ENCODE data around the gene KCNH3.

The KCNH3 gene

DNA sequence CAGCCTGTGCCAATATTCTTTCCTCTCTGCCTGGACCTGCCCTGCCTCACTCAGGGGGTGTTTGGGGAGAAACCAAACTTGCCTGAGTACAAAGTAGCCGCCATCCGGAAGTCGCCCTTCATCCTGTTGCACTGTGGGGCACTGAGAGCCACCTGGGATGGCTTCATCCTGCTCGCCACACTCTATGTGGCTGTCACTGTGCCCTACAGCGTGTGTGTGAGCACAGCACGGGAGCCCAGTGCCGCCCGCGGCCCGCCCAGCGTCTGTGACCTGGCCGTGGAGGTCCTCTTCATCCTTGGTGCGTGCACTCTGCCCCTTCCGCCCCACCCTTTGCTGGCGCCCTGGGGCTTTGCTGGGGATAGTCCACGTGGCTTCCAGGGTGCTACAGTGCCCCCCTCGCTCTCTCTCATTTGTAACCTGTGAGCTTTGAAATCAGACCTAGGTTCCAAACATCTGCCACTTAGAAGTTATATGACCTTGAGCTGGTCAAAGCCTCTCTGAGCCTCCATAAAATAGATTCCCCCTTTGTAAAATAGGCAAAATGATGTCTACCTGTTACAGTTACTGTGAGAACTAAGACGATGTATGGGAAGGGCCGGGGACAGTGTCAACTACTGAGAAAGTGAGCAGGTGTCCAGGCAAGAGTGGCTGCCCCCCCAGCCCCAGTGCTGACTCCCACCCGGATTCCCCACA, 4.5 kb downstream of the KCNH3 start:
- no peak for DNase-seq (ENCODE audit: low read depth in 2 of 3, low spot score in 2 of 3)

DNA sequence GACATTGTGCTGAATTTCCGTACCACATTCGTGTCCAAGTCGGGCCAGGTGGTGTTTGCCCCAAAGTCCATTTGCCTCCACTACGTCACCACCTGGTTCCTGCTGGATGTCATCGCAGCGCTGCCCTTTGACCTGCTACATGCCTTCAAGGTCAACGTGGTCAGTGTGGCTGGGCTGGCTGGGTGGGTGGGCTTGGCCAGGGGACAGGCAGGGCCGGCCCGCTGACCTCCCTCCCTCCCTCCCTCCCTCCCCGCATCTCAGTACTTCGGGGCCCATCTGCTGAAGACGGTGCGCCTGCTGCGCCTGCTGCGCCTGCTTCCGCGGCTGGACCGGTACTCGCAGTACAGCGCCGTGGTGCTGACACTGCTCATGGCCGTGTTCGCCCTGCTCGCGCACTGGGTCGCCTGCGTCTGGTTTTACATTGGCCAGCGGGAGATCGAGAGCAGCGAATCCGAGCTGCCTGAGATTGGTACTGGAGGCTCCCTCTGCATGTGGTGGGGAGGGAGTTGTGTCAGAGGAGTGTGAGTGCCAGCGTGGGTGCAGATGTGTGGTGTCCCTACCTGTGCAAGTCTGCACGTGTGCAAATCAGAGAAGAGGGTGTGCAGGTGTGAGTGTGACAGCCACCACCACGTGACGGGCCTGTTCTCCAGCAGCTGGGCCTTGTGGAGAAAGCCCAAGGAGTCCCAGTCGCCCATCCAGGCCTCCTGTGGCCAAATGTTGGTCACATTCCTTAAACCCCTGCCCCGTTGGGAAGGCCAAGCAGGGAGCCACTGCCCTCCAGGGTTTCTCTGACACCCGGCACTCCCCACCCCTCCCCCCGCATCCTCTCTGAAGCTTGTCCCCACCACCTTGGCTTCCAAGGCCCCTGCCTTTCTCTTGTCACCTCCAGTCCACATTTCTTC, 5.3 kb downstream of the KCNH3 start:
- no peak for DNase-seq (ENCODE audit: low read depth in 2 of 3, low spot score in 2 of 3)

DNA sequence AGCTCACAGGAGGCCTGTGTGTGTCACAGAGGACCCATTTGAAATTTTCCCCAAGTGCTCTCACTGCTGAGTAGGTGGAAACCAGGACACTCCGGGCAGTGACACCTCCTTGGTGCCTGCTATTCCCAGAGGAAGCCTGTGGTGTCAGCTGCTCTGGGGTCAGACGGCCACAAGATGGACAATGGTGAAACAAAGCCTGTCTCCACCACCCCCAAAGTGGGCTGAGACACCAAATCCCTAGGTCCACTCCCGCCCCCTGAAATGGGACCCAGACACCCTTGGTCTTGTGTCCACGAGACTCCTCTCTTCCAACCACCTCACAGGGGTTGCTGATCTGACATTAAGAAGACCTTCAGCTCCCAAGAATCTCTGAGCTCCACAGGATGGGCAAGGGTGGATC, 7.0 kb downstream of the KCNH3 start:
- no peak for DNase-seq (ENCODE audit: low read depth in 2 of 3, low spot score in 2 of 3)

DNA sequence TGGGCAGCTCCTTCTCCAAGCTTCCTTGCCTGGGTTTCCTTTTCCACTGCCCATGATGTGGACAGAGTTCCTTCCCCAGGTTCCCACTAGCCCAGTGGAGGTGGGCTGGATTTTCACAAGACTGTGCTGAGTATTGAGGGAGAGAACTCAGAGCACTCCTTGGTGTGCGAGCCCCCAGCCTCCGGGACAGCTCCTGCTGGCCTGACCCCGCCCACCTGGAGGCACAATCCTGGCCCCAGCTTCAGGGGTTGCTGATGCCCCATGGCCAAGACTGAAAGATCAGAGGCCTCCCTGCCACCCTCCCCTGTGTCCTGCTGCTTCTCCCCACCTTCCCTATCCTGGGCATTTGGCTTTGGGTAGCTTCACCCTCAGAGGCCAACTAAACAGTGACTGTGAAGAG, 7.7 kb downstream of the KCNH3 start:
- DNase-seq (ENCODE audit: low read depth in 2 of 3, low spot score in 2 of 3), result no peak

DNA sequence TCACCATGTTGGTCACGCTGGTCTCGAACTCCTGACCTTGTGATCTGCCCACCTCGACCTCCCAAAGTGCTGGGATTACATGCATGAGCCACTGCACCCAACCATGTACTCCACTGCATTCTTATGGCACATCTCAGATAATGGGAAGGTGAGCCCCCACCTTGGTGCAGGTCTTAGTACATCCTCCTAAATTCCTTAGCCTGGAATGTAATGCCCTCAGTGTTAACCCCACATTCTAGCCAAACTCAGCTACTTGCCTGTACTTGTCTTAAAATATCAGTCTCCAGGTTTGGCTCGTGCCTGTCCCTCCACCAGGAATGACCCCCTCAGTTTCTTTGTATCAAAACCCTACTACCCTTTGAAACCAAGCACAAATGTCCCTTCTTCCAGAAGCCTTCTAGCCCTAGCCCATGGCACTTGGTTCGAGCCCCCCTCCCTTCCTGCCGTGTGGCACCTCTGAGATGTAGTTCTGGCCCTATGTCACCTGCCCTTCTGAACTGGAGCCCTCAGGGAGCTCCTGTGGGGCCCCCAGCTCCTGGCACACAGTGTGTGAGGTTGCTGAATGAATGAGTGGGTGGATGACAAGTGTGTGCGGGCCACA, 8.4 kb downstream of the KCNH3 start:
- DNase-seq (ENCODE audit: low read depth in 2 of 3, low spot score in 2 of 3), result no peak

DNA sequence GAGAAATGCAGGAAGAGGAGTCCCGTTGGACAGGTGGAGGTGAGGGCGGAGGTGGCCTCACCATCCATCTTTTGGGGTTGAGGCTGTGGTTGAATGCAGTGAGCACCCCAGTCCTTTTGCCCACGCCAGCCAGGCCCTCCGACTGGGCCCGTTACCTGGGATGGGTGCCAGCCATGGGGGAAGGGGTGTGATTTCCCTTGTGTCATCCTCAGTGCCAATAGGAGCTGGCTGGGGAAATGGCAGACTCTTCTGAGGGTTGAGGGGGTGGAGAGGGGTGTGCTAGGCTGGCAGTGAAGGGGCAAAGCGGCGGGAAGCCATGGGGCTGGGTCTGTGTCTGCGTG, 9.6 kb downstream of the KCNH3 start:
- no peak for DNase-seq (ENCODE audit: low read depth in 2 of 3, low spot score in 2 of 3)

DNA sequence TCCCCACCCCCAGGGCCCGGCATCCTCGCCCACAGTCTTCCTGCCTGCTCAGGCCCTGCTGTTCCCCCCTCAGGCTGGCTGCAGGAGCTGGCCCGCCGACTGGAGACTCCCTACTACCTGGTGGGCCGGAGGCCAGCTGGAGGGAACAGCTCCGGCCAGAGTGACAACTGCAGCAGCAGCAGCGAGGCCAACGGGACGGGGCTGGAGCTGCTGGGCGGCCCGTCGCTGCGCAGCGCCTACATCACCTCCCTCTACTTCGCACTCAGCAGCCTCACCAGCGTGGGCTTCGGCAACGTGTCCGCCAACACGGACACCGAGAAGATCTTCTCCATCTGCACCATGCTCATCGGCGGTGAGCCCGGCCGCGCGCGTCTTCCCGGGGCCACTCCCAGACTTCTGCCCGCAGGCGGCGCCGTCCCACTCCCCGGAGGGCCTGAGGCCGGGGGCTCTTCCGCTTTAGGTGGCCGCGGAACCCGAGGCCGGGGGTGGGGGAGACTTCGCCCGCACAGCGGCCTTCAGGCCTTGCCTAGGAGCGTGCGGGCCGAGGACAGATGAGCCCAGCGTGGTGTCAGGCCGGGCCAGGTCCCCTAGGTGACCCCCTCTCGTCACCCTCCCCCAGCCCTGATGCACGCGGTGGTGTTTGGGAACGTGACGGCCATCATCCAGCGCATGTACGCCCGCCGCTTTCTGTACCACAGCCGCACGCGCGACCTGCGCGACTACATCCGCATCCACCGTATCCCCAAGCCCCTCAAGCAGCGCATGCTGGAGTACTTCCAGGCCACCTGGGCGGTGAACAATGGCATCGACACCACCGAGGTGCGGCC, 10.2 kb downstream of the KCNH3 start:
- DNase-seq (ENCODE audit: low read depth in 2 of 3, low spot score in 2 of 3), result no peak

DNA sequence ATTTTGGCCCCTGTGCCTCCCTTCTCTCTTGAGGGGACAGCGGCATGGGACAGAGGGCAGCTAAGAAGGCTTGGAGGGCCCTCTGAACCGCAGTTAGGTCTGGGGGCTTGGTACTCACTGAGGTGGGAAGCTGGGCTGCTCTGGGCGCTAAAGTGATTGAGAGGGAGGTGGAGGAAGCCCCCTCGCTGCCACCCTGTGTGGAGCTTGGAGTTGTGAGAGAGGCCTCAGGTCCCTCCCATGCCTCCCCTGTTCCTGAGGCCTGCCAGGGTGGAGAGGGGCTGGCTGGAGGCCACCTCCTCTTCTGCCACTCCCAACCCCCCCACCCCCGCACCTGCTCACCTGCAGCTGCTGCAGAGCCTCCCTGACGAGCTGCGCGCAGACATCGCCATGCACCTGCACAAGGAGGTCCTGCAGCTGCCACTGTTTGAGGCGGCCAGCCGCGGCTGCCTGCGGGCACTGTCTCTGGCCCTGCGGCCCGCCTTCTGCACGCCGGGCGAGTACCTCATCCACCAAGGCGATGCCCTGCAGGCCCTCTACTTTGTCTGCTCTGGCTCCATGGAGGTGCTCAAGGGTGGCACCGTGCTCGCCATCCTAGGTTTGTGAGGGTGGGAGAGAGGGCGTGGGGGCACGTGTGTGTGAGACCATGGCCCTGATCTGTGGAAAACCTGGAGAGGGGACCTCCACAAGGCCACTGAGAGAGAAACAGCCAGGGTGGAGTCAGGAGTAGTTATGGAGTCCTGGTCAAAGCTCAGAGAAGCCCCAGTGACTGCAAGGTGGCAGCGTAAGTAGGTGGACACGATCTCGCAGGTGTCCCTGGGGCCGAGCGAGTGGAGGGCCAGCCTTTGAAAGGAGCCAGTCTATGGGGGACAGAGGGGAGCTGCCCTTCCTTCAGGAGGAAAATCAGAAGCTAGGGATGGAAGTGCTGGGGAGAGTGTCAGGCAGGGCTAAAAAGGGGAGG, 11.2 kb downstream of the KCNH3 start:
- DNase-seq (ENCODE audit: low read depth in 2 of 3, low spot score in 2 of 3), result no peak

DNA sequence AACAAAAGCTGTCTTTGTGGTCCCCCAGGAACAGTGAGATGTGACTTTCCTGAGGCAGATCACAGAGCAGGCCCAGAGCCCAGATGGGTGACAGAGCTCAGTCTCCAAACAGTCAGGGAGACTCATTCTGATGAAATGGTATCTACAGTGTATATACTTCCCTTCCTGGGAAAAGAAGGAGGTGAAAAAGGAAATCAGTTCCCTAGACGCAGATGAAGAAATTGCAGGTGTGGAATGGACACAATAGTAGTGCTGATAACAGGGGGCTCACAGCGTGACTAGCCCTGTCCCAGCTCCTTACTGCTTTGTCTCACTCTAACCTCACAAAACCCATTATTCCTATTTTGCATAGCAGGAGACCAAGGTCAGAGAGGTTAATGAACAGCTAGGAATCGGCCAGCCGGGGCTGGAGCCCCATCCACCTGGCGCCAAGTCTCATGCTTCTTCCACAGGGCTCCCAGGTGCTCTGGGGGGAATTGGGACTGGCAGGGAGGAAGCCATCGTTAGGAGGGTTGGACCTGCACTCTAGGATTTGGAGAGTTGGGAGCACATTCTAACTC, 11.9 kb downstream of the KCNH3 start:
- DNase-seq (ENCODE audit: low read depth in 2 of 3, low spot score in 2 of 3), result no peak

DNA sequence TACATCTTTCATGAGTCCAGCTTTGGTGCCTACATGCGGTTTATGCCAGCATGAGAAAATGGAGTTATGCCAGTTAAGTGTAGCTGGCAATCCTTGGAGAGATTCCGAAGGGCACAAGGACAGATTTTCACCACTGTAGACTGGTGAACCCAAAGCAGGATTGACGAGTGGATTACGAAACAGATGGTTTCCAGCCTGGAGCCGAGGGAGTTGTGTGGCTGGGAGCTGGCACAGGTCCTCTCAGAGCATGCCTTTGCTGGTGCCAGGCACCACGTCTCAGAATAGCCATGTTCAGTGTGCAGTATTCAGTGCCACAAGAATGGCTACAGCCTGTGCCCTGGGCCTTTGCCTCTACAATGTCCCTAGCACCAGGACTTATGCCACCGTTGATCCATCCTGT, 13.2 kb downstream of the KCNH3 start:
- no peak for DNase-seq (ENCODE audit: low read depth in 2 of 3, low spot score in 2 of 3)

DNA sequence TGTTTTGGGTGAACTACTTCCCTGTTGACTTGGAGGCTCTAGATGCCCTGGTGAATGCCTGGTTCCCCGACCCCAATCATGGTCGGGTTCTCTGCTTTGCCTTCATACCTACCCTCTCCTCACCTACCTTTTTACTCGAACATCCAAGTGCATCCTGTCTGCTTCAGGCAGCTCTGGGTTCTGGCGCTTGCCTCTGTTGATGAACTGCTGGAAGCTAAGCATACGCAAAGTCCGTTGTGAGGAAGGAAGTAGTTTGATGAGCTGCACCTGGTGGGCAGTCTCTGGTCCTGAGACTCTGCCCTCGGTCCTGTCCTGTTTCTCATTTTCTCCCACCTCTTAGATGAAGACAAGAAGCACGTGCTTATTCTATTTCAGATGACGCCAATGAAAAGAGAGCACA, 13.6 kb downstream of the KCNH3 start:
- DNase-seq (ENCODE audit: low read depth in 2 of 3, low spot score in 2 of 3), result no peak

DNA sequence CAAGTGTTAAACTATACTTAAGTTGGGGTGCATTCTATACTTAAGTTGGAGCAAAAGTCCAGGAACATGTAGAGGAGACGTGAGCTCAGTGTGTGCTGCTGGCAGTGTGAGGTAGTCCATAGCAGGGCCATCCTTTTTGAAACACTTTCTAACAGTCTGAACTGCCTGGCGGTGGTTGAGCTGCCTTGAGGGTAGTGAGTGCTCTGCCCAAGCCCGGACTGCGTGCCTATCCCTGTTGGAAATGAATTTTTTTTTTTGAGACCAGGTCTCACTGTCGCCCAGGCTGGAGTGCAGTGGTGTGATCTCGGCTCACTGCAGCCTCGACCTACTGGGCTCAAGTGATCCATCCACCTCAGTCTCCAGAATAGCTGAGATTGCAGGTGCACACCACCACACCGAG, 14.1 kb downstream of the KCNH3 start:
- no peak for DNase-seq (ENCODE audit: low read depth in 2 of 3, low spot score in 2 of 3)

DNA sequence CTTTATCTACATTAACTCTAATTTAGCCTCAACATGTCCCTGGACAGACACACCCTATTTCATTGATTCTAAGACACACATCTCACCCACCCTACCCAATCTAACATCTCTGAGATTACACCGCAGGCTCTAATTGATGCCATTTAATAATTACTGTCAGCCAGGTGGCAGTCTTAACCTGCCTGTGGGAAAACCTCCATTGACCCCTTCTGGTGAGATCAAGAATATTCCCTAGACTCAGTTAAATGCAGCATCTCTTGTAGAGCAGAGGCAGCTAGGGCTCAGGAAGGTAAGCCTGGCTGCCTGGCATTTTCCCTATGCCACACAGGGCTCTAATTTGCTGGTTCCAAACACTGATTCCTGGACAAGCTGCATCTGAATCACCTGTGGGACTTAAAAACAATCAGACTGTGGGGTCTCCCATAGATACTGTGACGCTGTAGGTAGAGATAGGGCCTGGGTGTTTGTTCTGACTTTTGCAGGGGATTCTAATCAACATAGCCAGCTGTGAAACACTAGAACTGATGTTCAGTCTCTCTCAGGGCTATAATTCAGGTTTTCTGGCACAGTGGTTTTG, 14.8 kb downstream of the KCNH3 start:
- no peak for DNase-seq (ENCODE audit: low read depth in 2 of 3, low spot score in 2 of 3)

DNA sequence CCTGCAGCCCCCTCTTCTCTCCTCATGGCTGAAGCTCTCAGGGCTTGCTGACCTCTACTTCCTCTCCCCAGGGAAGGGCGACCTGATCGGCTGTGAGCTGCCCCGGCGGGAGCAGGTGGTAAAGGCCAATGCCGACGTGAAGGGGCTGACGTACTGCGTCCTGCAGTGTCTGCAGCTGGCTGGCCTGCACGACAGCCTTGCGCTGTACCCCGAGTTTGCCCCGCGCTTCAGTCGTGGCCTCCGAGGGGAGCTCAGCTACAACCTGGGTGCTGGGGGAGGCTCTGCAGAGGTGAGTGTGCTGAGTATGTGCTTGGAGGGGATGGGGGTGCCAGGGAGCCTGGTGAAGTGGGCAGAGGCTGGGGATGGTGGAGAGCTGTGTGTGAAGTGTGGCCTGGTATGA, 15.4 kb downstream of the KCNH3 start:
- DNase-seq (ENCODE audit: low read depth in 2 of 3, low spot score in 2 of 3), result no peak

DNA sequence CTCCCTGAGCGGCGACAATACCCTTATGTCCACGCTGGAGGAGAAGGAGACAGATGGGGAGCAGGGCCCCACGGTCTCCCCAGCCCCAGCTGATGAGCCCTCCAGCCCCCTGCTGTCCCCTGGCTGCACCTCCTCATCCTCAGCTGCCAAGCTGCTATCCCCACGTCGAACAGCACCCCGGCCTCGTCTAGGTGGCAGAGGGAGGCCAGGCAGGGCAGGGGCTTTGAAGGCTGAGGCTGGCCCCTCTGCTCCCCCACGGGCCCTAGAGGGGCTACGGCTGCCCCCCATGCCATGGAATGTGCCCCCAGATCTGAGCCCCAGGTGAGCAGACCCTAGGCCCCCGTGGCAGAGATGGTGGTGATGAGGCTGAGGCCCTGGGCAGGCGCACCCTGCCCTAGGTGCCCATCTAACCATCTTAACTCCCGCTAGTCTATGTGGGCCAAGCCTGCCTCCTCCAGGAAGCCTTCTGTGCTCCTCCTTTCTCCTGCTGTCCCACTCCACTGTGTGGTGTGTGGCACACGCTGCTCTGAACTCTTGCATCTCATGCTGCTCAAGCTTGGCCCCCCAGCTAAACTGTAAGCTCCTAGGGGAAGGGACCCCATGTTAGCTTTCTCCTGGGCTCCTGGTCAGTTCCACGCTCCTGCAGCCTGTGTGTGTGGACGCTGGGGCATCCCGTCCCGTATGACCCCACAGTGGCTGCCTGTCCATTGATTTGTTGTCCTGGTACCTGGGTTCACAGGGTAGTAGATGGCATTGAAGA, 17.0 kb downstream of the KCNH3 start:
- no peak for DNase-seq (ENCODE audit: low read depth in 2 of 3, low spot score in 2 of 3)

DNA sequence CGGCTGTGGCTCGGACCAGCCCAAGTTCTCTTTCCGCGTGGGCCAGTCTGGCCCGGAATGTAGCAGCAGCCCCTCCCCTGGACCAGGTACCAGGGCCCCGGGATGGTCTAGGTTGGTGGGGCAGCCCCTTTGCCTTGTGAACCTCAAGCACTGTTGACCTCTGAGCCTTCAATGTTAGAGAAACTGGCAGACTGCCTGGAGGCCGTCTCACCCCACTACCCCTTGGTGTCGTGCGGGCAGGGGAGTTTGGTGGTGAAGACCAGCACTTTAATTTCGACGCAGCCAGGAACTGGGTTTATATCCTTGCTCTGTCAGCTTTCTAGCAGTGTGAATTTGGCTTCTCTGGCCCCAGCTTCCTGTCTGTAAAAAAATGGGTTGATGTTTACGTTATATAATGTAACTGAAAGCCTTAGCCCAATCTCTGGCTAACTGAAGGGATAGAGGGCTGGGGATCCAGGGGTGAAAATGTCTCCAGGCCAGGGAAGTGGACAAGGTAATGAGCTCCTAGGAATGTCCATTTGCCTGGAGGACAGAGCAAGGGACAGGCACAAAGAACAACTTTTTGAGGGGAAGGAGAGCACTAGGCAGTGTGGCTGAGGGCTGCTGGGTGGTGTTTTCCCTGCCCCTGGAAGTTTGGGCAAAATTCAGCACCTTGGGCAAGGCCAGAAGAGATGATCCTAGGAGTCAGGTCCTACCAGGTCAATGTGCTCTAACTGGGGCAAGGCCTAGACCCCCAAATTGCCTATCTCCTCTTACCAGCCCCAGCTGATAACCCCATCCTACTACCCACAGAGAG, 17.8 kb downstream of the KCNH3 start:
- DNase-seq (ENCODE audit: low read depth in 2 of 3, low spot score in 2 of 3), result no peak

DNA sequence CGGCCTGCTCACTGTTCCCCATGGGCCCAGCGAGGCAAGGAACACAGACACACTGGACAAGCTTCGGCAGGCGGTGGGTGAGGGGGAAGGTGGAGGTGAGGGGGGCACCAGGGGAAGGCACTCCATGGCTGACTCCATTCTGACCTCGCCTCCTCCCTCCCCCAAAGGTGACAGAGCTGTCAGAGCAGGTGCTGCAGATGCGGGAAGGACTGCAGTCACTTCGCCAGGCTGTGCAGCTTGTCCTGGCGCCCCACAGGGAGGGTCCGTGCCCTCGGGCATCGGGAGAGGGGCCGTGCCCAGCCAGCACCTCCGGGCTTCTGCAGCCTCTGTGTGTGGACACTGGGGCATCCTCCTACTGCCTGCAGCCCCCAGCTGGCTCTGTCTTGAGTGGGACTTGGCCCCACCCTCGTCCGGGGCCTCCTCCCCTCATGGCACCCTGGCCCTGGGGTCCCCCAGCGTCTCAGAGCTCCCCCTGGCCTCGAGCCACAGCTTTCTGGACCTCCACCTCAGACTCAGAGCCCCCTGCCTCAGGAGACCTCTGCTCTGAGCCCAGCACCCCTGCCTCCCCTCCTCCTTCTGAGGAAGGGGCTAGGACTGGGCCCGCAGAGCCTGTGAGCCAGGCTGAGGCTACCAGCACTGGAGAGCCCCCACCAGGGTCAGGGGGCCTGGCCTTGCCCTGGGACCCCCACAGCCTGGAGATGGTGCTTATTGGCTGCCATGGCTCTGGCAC, 18.5 kb downstream of the KCNH3 start:
- no peak for DNase-seq (ENCODE audit: low read depth in 2 of 3, low spot score in 2 of 3)

DNA sequence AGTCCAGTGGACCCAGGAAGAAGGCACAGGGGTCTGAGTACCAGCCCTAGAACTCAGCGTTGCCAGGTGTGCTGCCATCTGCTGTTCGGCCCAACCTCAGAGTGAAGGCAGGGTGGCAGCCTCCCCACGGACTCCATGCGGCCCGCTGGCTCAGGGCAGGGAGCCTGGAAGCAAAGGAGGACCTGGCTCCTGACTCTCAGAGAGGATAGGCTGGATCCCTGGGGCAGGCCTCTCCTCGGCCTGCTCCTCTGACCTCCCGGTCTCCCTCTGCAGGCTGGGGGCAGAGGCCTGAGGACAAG, 19.0 kb downstream of the KCNH3 start:
- DNase-seq (ENCODE audit: low read depth in 2 of 3, low spot score in 2 of 3), result no peak
